ENCODE results near the gene FARP2.
"Not testable (repeated sequence)": the region's sequence is repeated elsewhere in the genome, so short reads cannot be mapped to it uniquely, and the experiment has no call there.

The FARP2 gene

GRCh38 chr2:241412144-241412543 lies 56.1 kb downstream of the FARP2 start:
- no peak for DNase-seq

- DNase-seq: not testable (repeated sequence)
Measured at GRCh38 chr2:241413501-241413900, 57.4 kb downstream of the FARP2 start.

- no peak for DNase-seq
Measured at GRCh38 chr2:241413929-241414580, 58.0 kb downstream of the FARP2 start.

- DNase-seq: no peak
Measured at GRCh38 chr2:241415196-241415595, 59.1 kb downstream of the FARP2 start.

DNA sequence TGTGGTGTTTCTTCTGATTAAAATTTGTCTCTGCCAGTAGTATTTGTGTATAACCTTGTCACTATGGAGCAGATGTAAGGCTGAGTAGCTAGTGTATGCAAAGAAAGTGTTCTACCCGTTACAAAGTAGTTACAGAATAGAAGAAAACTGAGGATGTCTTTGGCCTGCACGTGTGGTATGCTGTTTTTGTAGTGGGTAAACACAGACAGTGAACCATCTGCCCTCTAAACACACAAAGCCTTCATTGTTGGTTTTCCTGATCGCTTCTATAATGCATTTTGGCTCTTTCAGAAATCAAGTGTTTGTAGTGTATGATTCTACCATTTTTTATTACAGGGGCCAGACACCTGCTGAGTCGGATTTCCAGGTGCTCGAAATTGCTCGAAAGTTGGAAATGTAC lies 61.5 kb downstream of the FARP2 start:
- DNase-seq: no peak

DNA sequence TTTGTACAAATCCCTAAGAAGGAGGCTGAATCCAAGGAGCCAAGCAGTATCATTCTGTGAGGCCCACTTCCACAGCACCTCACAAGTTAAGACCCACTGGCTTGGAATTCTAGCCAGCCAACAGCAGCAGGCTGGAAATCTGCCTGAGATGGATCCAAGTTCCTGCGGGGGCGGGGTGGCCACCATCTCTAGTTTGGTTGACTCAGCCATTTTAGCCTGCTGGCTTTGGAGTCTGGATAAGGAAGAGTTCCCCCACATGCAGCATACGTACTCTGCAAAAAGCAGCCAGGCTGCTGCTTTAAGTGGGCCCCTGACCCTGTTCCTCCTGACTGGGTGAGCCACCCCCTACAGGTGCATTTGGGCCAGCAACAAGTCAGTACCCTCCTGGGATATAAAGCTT lies 65.2 kb downstream of the FARP2 start:
- DNase-seq: no peak

DNA sequence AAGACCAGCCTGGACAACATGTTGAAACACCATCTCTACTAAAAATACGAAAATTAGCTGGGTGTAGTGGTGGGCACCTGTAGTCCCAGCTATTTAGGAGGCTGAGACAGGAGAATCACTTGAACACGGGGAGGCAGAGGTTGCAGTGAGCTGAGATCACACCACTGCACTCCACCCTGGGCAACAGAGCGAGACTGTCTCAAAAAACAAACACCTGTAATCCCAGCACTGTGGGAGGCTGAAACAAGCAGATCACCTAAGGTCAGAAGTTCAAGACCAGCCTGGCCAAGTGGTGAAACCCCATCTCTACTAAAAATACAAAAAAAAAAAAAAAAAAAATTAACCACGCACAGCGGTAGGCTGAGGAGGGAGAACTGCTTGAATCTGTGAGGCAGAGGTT lies 65.9 kb downstream of the FARP2 start:
- not testable (repeated sequence) for DNase-seq

DNA sequence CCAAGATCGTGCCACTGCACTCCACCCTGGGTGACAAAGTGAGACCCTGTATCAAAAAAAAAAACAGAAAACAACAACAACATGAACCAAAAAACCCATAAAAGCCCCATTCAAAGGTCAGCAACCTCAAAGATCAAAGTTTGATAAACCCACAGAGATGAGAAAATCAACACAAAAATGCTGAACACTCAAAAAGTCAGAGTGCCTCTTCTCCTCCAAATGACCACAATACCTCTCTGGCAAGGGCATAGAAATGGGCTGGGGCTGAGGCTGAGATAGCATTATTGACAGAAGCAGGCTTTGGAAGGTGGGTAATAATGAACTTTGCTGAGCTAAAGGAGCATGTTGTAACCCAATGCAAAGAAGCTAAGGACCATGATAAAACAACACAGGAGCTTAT lies 66.3 kb downstream of the FARP2 start:
- no peak for DNase-seq

GRCh38 chr2:241423489-241423888 lies 67.4 kb downstream of the FARP2 start:
- DNase-seq: not testable (repeated sequence)

GRCh38 chr2:241425368-241425767 lies 69.3 kb downstream of the FARP2 start:
- no peak for DNase-seq

DNA sequence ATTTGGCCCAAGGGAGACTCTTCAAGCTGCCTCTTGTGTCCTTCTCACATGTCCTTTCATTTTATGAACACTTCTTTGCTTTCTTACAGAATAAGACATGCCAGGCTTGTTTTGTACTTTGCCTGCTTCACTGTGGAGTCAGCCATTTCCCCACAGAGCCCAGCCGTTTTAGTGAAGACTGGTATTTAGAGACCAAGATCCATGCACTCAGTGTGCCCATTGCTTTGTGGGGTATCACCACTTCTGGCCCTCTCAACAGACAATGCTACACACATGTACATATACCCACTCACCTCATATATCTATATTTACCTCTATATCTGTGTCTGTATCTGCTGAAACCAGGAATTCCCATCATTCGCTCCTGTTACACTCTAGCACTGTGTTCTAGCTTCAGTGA lies 74.1 kb downstream of the FARP2 start:
- DNase-seq: no peak

- DNase-seq: no peak
Measured at GRCh38 chr2:241432824-241433448, 76.9 kb downstream of the FARP2 start.

- DNase-seq: no peak
Measured at GRCh38 chr2:241437179-241437578, 81.1 kb downstream of the FARP2 start.

DNA sequence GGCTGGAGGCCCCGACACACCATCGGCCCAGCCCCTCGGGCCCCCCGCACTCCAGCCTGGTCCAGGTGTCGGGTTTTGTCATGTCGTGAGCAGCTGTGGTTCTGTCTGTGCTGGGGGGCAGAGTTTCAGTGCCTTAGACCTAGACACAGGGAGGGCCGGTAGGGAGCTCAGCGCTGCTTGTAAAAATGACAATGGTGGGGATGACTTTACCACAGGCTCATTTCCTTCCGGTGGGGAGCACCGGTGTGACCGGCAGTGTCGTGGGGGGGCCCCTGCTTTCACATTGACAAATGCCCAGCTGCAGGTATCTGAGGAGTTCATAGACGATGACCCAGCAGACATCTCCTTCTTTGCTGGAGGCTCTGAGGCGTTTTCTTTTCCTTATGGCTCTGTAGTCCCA lies 85.4 kb downstream of the FARP2 start:
- no peak for DNase-seq

GRCh38 chr2:241443486-241444223 lies 87.6 kb downstream of the FARP2 start:
- peak; percentile 90 for DNase-seq

- DNase-seq: no peak
Measured at GRCh38 chr2:241445426-241445825, 89.3 kb downstream of the FARP2 start.

DNA sequence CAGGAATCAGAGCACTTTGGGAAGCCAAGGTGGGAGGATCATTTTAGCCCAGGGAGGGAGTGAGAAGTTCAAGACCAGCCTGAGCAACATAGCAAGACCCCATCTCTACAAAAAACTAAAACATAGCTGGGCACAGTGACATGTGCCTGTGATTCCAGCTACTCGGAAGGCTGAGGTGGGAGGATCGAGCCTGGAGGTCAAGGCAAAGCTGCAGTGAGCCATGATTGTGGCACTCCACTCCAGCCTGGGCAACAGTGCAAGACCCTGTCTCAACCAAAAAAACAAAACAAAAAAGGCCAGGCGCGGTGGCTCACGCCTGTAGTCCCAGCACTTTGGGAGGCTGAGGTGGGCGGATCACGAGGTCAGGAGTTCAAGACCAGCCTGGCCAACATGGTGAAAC lies 94.0 kb downstream of the FARP2 start:
- DNase-seq: not testable (repeated sequence)

DNA sequence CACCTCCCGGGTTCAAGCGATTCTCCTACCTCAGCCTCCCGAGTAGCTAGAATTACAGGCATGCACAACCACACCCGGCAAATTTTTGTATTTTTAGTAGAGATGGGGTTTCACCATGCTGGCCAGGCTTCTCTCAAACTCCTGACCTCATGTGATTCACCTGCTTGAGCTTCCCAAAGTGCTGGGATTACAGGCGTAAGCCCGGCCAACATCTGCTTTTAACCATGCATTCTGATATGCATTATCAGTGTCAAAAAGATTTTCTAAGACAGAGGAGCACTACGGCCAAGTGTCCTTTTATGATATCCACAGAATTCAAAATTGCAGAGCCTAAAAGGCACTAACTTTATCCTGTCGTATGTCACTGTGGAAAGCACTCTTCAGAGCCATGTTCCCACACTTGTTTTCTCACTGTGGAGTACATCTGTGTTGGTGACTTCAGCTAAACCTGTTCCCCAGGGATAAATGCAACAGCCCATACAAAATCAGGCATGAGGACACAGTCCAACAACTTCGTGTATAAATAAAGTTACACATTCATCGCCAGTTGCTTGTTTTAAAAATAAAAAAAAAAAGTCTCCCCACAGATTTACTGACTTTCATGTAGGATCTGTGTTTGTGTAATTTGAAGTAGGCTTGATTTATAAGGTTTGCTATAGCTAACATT lies 95.9 kb downstream of the FARP2 start:
- no peak for DNase-seq

DNA sequence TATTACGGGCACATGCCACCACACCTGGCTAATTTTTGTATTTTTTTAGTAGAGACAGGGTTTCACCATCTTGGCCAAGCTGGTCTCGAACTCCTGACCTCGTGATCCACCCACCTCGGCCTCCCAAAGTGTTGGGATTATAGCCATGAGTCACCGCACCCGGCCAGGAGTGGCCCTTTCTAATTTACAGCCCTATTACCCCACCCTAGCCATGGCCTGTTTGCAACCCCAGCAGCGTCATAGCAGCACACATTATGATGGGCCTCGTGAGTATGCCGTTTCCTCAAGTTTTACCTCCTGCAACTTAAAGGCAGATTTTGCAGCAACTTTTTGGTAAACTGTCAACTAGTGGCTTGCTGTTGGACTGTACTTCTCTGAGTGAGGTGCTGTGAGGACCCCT lies 97.8 kb downstream of the FARP2 start:
- not testable (repeated sequence) for DNase-seq

DNA sequence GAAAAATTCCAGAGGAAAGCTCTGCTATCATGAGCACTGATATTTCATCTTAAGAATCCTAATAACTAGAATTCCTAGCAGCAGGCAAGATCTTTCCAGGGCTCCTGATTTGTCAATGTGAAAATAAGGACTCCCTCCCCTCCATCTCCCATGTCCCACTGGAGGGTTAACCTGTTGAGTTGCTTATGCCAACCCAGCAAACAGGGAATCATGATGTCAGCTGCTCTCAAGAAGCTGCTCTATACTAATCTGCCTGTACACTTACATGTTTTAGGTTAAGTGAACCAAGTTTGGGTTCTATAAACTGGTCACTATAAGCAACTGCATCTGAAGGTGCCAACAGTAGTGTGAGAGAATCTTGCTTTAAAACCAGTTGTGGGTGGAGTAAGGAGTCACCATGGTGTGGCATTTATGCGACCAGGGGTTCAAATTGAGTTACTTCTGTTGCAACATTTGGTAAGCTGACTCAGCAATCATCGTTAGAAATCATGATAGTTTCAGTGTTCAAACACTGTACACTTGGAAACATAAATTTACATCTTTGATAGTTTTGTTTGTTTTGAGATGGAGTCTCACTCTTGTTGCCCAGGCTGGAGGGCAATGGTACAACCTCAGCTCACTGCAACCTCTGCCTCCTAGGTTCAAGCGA lies 98.9 kb downstream of the FARP2 start:
- no peak for DNase-seq

GRCh38 chr2:241456546-241456945 lies 100.5 kb downstream of the FARP2 start:
- no peak for DNase-seq

DNA sequence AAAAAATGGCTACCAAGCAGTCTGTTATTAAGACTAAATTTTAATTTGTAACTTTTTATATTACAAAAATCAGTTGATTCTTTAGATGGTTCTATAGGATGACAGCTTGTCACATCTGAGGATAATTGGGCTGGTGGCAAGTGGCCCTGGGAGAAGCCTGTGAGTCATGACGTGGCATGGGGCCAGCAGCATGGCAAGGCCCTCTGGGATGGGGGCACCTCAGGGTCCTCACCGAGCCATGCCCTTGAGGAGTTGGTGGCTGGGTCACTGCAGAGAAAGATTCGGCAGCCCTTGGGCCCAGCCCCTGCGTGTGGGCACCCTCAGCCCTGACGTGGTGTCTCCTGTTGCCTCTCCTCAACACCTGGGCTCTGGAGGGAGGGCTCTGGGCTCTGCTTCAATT lies 102.6 kb downstream of the FARP2 start:
- DNase-seq: no peak

- DNase-seq: no peak
Measured at GRCh38 chr2:241459520-241459919, 103.4 kb downstream of the FARP2 start.
